SIG-M5 treated with dmso at 0.1 percent for 504 hours (cell line): ENCODE results near the gene GPR137B.
"Not testable (repeated sequence)": the region's sequence is repeated elsewhere in the genome, so short reads cannot be mapped to it uniquely, and the experiment has no call there.

ENCODE experiments used
- DNase-seq: peaks from one replicate; lab custom pipeline; 2025; ENCODE audit not compliant: unreplicated experiment; lab: John Stamatoyannopoulos, UW

The GPR137B gene

DNA sequence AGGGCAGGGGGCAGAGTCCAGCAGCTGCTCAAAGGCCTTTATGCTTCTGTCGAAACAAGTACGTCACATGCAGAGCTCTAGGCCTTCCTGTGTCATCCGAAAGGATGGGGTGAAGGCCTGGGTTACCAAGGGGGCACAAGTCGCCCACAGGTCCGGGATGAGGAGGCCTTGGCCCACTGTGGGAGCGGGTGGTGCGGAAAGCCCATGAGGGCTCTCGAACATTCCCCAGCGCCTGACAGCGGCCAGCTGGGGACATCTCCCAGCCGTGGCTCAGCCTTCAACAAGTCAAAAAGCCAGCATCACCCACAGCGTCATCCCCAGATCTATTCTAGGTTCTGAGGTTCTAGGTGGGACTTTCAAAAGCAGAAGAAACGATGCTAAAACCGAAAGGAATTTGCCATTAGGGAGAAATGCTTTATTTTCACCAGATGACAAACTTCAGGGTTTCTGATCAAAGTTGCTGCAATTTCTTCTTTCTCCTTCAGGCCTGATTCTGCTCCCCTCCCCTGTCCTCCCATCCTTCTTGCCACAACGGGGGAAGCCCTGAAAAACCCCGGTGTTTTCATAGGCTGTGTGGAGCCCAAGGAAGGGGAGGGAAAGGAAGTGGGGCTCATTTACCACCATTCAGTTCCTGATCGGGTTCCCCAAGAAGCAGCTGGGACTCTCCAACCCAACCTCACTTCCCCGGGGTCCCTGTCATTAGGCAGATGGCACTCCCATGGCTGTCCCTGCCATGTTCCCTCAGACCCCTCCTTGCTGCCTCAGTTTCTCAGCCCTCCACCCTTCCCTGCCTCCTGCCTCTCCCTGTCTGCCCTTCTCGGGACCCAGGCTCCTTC, 17.6 kb downstream of the GPR137B start:
- no peak for DNase-seq

DNA sequence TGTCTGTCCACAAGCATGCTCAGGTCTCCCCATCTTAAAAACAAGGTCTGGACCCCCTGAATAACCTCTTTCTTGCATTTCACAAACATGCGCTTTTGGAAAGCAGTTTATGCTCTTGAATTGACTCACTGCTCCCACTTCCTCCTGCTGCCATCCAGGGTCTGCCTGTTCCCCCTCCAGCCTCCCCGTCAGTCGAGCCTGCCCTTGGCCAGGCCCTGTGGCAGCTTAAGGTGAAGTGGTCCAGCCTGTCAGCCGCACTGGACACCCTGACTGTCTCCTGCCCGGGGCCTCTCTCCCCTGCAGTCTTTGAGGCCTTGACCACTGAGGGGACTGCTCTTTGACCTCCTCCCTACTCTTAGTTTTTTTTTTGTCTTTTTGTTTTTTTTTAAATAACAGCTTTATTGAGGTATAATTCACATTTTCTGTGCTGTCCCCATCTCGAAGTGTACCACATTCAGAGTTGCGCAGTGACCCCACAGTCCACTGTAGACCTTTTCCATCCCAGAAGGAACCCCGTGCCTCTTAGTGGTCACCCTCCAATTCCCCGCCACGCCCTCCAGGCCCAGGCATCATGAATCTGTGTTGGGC, 18.3 kb downstream of the GPR137B start:
- DNase-seq, result no peak

DNA sequence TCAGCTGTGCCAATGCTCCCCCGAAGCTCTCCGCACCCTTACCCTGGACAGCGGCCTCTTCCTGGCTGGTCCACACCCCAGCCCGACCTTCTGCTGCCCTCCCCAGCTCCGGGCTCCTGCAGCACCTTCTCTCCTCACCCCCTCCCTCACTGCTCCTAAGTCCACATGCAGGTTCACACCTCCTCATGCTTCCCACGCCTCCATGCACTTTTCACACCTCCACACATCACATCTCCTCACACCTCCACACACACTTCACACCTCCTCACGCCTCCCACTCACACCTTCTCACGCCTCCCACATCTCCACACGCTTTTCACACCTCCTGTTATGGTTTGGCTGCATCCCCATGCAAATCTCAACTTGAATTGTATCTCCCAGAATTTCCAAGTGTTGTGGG, 18.9 kb downstream of the GPR137B start:
- DNase-seq, result no peak

DNA sequence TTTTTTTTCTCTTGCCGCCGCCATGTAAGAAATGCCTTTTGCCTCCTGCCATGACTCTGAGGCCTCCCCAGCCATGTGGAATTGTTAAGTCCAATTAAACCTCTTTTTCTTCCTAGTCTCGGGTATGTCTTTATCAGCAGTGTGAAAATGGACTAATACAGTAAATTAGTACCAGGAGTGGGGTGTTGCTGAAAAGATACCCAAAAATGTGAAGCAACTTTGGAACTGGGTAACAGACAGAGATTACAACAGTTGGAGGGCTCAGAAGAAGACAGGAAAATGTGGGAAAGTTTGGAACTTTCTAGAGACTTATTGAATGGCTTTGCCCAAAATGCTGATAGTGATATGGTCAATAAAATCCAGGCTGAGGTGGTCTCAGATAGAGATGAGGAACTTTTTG, 19.4 kb downstream of the GPR137B start:
- DNase-seq, result not testable (repeated sequence)

DNA sequence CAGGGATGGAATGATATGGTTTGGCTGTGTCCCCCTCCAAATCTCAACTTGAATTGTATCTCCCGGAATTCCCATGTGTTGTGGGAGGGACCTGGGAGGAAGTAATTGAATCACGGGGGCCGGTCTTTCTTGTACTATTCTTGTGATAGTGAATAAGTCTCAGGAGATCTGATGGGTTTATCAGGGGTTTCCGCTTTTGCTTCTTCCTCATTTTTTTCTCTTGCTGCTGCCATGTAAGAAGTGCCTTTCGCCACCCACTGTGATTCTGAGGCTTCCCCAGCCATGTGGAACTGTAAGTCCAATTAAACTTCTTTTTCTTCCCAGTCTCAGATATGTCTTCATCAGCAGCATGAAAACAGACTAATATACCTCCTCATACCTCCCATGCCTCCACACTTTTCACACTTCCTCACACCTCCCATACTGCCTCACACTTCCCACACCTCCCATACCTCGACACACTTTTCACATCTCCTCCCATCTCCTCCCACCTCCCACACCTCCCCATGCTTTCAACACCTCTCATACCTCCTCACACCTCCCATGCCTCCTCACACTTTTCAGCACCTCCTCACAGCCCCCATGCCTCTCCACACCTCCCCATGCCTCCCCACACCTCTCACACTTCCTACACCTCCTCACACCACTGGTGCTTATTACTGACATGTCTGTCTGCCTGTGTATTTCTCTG, 21.3 kb downstream of the GPR137B start:
- peak; percentile 27 for DNase-seq

DNA sequence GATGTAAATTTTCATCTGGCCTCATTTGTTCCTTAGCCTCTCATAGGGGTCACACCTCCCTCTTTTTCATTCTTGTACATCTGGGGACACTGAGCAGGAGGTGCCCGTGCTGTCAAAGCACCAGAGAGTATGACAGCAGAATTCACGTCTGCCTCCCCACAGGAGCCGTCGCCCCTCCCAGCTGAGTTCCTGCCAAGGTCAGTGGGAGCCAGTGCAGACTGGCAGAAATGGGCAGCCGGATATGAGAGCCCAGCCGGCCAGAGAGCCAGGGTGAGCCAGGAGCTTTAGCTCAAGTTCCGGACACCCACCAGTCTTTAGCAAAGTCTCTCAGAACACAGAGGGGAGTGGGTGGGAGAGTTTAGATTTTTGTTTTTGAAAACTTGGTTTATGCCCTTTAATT, 21.9 kb downstream of the GPR137B start:
- no peak for DNase-seq

DNA sequence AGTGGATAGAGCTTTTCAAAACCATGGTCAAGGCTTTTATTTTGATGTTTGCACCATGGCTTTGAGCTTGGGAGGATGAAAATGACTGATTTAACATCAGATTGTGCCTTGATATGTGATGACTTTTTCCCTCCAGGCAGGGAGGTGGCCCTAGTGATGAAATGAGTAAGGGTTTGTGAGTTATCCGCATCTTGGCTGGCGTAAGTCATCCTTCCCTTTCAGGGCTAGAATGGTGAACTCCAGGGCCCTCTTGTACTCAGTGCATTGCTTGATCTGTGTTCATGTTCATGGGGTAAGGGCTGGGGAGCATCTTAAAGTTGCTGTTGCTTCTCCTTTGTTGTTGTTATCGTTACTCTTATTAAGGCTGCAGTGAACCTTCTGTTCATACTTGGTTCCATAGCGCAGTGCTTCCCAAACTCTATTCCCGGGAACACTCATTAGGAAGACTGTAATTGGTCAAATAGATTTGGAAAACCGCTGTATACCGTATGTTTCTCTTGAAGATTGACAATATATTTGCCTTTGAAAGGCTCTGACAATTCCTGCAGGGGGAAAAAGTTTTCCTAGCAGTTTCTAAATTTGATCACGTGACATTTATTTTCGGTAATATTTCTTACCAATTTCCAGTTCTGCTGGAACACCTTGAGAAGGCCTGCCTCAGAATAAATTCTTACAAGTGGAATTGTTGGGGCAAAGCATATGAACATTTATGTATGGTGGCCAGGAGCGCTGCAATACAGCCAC, 23.1 kb downstream of the GPR137B start:
- DNase-seq, result no peak

DNA sequence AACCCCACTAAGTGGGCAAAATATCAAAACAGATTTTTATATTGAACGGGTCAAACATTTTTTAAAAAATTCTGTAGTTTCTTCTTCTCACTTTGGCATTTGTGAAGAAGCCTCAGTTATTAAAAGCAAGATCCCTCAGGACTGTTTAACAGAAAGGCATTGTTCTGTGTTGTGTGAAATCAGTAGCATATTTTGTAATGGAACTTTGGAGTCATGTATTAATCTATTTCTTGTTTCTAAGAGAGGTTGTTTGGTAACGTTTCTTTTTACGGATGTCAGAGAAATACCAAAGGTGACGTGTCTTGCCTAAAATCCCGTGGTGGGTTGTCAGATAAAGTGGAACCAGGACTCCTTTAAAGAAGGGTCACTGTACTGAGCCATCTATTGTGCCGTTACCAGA, 23.7 kb downstream of the GPR137B start:
- DNase-seq, result no peak

DNA sequence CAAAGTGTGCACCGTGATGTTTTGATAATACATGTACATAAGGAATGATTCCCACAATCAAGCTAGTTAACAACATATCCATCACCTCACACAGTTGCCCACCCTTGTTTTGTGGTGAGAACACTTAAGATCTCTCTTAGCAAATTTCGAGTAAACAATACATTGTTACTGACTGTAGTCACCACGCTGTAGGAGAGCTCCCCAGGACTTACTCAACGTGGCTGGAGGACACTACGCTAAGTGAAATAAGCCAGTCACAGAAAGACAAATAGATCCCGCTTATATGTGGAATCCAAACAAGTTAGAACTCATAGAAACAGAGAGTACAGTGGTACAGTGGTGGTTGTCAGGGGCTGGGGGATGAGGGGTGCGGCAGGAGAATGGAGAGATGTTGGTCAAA, 24.8 kb downstream of the GPR137B start:
- DNase-seq, result no peak

DNA sequence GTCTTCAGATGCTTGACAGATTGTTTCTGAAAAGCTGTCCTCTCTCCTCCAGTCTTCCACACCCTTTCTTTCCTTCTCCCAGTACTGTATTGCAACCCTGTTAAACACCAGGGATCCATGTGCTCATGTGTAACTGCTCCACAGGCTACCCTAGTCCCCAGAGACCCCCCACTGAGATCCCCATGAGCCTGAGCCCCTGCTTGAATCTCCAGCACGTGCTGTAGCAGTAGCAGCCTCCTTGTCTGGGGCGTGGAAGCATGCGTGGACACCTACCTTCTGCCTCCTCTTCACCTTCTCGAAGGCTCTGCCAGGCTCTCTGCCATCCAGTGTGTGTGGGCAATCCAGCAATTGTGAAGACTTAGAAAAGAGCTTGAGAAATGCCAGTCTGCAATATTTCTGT, 25.2 kb downstream of the GPR137B start:
- no peak for DNase-seq

DNA sequence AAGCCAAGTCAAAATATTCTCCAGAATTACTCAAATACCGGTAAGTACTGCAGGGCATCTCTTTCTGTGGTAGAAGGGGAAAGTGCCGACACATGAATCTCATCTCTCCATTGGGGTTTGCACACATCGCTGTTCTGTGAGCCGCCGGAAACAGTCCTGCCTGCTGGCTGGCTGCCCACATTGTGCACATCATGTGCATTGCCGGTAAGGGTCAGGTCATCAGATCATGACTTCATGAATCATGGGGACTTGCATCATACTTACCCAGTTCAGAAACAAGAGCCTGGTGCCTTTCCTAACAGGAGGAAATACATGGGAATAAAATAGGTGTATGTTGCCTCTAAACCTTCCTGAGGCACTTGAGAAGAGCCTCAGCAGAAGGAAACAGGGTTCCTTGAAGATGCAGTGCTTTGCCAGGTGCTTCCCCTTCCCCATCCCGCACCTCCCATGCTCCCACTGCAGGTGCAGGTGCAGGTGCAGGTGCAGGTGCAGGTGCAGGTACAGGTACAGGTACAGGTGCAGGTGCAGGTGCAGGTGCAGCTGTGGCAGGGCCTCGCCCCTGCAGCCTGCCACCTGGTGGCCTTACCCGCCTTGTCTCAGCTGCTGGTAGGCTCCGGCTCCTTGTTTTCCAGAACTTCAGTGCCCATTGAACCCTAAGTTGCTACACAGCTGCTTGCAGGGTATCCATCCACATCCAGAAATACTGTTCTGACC, 26.5 kb downstream of the GPR137B start:
- no peak for DNase-seq

DNA sequence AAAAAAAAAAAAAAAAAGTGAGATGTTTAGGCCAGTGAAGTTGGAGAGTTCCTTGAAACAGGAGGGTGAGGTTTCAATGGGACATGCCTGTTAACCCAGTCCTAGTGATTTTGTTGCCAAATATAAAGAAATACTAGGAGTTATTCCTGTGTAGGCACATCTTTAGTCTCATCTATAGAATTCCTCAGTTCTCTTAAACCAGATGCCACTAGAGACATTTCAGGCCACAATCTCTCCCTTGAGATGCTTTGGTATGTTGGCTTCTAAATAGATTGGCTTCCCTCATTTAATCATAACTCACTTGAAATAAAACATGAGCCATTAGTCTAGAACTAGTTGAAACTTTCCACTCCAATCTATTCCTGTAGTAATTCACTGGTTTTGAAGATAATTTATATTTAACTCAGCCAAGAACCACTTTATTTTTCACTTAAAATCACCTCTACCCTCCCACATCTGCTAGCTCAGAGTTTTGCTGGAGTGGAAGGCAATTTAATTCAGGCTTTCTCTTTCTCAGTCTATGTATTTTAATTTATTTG, 29.8 kb downstream of the GPR137B start:
- no peak for DNase-seq

DNA sequence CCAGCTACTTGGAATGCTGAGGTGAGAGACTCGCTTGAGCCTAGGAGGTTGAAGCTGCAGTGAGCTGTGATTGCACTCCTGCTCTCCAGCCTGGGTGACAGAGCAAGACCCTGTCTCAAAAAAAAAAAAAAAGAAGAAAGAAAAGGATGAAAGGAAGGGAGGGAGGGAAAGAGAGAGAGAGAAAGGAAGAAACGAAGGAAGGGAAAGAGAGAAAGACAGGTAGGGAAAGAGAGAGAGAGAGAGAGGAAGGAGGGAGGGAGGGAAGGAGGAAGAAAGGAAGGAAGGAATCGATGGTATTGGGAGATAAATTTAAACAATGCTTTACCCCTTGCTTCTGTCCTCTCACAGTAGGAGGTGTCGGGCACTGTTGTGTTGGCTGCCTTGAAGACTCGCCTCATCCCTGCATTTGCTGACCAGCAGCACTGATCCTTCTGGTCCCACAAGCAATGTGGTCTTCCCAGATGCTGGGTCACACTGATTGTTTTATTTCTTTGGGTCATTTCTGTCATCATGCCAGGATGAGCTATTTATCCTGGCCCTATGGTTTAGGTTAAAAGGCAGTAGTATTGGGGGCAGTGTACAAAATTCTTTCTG, 30.9 kb downstream of the GPR137B start:
- no peak for DNase-seq

DNA sequence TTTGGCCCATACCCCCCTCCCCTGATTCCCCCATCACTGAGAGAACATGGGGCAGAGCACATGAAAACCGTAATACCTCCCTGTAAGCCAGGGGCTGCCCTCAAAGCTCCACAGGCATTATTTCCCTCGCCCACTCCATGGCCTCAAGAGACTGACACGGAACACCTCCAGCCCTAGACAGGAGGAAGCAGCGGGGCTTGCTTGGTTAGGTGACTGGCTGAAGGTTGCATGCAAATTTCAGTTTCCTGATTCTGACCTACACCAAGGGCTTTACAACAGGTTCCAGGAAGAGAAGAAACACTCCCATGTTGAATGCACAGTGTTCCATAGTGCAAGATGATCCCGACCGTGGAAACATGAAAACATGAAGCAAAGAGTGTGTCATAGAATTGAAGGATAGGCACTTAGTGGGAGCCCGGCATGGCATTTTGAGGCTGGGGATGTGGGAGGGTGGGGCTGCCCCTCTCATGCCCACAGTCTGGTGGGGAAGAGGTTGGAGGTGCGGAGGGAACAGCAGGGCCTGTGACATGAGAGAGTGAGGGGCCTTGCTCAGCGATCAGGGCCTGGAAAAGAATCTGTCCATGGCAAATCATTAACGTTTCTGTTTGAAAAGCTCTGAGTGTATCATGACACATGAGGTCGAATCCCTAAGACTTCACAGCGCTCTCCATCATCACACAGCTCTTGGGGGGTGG, 33.5 kb downstream of the GPR137B start:
- DNase-seq, result no peak

DNA sequence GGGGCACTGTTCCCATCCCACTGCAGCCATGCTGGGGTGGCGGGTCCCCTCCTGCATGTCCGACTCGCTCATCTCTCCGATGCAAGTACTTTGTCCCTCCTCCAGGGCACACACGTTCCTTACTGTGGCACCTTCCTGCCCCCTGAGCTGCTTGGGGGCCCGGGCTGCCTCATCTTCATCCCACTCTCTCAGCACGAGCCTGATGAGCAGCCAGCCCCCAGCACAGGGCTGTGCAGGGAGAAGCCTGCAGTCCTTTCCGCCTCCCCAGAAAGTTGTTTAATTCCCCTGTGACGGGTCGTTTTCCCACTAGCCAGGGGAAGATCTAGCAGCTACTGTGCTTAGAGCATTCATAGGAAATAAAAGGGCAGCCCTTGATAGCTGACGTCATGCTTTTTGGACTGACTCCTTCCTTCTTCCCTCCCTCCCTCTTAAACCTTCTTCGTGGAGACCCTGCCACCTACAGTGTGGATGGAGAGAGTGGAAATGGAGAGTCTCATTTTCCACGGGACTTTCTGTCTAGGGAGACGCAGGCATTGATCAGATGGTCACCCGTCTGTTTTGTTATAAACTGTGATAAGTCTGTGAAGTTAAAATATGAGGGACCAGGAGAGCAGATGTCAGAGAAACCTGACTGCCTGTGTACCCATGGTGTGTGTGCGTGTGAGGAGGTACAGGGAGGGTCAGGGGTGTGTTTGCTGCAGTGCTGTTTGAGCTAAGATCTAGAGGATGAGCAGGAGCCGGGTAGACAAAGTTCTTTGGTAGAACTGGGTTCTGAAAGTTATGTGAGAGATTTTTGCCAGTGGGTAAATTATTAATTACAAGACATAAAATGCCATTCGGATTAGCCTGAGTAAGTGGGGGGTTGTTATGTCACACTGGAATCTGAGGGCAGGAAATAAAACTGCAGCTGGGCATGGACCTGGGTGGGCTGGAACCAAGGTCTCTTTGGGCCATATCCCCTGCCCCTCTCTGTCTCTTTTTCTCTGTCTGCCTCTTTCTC, 34.3 kb downstream of the GPR137B start:
- DNase-seq, result no peak

DNA sequence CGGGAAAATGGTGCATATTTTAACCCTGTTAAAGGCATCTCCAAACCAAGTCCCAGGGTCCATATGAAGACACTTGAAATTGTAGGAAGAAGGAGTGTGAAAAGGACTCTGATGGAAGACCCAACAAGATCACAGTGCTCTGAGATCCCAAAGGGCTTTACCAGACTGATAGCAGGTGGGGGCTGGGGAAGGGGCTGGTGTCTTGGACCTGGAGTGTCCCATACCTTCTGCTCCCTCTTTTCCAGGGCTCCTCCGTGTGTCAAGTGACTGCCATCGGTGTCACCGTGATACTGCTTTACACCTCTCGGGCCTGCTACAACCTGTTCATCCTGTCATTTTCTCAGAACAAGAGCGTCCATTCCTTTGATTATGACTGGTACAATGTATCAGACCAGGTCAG, 37.3 kb downstream of the GPR137B start:
- DNase-seq, result no peak

DNA sequence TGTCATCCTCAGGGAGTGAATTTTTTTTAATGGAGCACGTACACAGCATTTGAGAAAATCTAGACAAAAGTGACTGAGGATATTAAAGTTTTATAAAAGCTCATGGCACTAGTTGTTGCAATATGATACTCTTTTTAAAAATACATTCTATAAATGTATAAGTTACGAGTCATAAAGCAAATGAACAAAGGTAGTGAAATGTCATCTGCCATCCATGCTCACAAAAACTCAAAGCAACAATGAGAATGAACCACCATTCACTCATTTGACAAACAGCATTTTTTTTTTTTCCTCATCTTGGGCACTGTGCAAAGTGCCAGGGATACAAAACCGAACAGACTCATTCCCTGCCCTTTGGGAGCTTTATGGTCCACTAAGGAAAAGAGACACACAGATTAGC, 38.7 kb downstream of the GPR137B start:
- DNase-seq, result no peak

DNA sequence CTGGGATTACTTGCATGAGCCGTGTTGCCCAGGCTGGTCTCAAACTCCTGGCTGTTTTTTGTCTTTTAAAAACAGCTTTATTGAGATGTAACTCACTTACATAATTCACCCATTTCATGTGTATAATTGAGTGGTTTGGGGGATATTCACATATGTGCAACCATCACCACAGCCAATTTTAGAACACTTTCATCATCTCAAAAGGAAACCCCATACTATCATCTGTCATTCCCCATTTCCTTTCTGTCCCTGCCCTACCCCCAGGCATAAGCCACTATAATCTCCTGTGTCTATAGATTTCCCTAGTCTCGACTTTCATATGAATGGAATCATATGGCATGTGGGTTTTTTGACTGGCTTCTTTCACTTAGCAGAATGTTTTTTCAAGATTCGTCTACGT, 43.3 kb downstream of the GPR137B start:
- DNase-seq, result peak; percentile 81
